Astrocyte of the cerebellum (primary cell): ENCODE data around the gene XCL1.
"Not testable (repeated sequence)": the region's sequence is repeated elsewhere in the genome, so short reads cannot be mapped to it uniquely, and the experiment has no call there.

Experiments used
- DNase-seq: peaks from one replicate; pipeline ENCODE4 v3.0.0-alpha.2; 2011; ENCODE audit warnings: low read depth
- H3K4me3 ChIP-seq: 2 replicates; pipeline ENCODE4 v1.5.1; 2011; ENCODE audit warnings: mild to moderate bottlenecking, low read depth, low read length, moderate library complexity
- in situ Hi-C: cut with HindIII; loops from 2 replicates; pipeline ENCODE4 v1.10.0; 2017; ENCODE audit warnings: low sequenced_read_pairs
- TF ChIP-seq, protein P1 (sequence below): IDR thresholded peaks from 2 replicates; pipeline ENCODE4 v1.5.1; 2012; ENCODE audit warnings: low read length, low read depth, moderate library complexity, mild to moderate bottlenecking; ENCODE audit errors: missing control alignments

XCL1 gene

DNA sequence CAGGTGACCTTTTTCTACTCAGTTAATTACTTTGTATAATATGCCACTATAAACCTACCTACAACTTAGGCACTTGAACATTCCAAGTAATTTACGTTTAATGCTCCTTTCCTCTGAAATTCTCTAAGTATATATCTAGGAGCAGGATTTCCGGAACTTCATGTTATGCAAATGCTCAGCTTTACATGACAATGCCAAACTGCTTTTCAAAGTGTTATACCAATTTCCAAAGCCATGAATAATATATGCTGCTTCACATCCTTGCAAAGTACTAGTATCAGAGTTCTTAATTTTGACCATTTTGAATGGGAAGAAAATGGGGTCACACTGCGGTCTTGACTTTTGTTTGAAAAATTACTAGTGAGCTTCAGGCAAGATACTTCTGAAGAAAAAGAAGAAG lies 5.8 kb upstream of the XCL1 start:
- no peak overlapping the region for H3K4me3 ChIP-seq
- TF ChIP-seq, protein P1, sequence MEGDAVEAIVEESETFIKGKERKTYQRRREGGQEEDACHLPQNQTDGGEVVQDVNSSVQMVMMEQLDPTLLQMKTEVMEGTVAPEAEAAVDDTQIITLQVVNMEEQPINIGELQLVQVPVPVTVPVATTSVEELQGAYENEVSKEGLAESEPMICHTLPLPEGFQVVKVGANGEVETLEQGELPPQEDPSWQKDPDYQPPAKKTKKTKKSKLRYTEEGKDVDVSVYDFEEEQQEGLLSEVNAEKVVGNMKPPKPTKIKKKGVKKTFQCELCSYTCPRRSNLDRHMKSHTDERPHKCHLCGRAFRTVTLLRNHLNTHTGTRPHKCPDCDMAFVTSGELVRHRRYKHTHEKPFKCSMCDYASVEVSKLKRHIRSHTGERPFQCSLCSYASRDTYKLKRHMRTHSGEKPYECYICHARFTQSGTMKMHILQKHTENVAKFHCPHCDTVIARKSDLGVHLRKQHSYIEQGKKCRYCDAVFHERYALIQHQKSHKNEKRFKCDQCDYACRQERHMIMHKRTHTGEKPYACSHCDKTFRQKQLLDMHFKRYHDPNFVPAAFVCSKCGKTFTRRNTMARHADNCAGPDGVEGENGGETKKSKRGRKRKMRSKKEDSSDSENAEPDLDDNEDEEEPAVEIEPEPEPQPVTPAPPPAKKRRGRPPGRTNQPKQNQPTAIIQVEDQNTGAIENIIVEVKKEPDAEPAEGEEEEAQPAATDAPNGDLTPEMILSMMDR = no peak
- no peak for DNase-seq
- in situ Hi-C loops = no loop called here

DNA sequence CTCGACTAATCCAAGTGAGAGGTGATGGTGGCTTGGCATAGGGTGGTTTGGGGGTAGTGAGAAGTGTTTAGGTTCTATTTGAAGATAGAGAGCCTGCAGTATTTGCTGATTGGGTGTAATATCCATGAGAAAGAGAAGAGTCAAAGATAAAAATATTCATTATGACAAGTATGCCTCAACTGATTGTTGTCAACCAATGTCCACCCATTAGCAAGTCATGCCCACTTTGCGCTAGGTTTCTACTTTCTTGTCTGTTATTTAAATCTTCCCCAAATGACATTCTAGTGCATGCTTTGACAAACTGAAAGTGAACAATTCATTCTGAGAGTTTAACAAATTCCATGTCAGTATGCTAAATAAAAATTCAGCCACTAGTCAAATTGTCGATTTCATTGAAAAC lies 3.8 kb upstream of the XCL1 start:
- DNase-seq = no peak
- H3K4me3 ChIP-seq = no peak overlapping the region
- in situ Hi-C loops = no loop called here
- TF ChIP-seq, protein P1 = no peak

DNA sequence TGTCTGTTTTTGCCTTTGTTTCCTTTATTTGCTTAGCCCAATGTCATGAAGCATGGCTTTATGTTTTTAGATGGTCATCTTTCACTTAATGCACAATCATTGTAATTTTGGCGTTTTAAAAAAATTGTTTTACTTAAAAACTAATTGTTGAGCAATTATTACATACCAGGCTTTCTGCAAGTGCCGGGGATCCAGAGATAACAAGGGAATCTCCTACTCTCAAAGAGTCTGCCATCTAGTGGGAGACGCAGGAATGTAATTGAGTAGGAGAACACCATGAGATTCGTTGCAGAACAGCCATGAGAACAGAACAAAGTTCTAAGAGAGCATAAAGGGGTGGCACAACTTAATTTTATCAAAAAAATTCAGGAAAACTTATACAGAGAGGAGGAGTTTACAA lies 2.2 kb upstream of the XCL1 start:
- H3K4me3 ChIP-seq, in situ Hi-C loops, DNase-seq: not testable (repeated sequence)

DNA sequence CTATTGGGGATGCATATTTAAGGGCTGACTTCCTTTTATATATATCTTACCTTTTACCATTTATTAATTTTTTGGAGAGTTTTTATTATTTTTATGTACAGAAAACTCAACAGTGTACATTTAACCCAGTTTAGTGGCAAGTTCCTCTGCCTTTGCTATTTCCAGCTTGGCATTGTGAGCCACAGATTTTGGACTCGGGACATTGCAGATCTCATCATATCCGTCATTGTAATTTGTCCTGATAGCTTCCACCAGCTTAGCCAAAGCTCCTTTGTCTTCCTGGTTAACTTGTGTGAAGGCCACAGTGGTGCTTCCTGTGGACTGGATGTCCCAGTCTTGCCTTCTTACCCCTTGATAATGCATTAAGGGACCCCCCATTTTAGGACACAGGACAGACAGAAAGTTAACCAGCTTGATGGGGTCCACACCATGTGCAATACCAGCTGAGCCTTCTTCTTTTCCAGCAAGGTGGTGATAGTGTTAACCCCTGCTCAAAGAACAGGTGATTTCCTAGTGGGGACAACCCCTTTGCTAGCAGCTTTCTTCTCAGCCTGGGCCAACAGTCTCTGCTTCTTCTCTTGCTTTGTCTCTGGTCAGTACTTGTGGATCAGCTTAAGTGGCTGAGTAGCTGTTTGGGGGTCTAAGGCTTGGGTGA lies 2.3 kb downstream of the XCL1 start:
- DNase-seq, in situ Hi-C loops, H3K4me3 ChIP-seq: not testable (repeated sequence)

DNA sequence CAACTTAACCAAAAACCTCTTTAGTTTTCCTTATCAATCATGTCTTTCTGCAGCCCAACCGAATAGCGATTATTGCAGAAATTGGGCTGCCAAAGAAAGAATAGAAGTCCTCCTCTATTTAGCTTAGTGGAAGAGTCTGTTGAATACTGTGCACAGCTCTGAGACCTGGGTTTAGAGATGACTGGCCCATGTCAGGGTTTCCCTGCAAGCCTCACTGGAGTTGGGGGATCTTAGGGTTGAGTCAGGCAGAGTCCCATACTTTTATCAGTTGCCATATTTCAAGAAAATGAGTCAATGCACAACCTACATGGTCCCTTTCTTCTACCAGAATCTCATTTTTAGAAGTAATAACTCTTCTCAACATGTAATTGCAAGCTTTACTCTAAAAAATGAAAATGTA lies 3.9 kb downstream of the XCL1 start:
- DNase-seq, H3K4me3 ChIP-seq, in situ Hi-C loops: not testable (repeated sequence)

DNA sequence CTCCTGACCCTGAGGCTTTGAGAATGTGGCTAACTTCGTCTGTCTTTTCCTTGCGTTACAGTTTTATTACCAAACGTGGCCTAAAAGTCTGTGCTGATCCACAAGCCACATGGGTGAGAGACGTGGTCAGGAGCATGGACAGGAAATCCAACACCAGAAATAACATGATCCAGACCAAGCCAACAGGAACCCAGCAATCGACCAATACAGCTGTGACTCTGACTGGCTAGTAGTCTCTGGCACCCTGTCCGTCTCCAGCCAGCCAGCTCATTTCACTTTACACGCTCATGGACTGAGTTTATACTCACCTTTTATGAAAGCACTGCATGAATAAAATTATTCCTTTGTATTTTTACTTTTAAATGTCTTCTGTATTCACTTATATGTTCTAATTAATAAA lies 4.6 kb downstream of the XCL1 start:
- H3K4me3 ChIP-seq, in situ Hi-C loops, DNase-seq: not testable (repeated sequence)

DNA sequence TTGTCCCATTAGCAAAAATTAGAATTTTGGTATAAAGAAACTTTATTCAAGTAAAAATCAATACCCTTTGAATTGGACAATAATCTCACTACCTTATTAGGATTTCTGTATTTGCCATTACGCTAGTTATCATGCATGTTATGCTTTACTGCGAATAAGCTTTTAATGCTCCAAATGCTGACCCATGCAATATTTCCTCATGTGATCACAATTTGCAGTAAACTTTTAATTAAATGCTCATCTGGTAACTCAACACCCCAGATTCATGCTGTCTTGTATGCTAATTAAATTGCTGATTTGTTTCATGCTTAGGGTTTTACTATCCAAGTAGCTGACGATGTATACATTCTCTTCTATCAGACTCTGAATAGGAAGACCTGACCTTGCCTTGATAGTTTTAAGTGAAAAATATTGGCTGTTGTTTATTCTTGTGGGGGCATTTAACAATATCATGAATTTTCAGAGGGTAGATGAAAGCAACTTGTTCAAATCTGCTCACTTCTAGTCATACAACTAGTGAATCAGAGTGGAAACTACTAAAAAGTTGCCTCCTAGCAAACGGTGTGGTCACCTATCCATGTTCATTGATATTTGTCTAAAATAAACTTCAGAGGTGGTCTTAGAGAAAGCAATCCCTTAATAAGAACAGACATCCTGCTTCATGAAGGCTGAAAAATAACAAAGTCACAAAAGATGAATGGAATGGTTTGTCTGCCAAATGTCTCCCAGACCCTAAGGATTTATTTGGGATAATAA lies 5.6 kb downstream of the XCL1 start:
- no peak for DNase-seq
- H3K4me3 ChIP-seq = no peak overlapping the region
- in situ Hi-C loops = no loop called here
- TF ChIP-seq, protein P1 = no peak

DNA sequence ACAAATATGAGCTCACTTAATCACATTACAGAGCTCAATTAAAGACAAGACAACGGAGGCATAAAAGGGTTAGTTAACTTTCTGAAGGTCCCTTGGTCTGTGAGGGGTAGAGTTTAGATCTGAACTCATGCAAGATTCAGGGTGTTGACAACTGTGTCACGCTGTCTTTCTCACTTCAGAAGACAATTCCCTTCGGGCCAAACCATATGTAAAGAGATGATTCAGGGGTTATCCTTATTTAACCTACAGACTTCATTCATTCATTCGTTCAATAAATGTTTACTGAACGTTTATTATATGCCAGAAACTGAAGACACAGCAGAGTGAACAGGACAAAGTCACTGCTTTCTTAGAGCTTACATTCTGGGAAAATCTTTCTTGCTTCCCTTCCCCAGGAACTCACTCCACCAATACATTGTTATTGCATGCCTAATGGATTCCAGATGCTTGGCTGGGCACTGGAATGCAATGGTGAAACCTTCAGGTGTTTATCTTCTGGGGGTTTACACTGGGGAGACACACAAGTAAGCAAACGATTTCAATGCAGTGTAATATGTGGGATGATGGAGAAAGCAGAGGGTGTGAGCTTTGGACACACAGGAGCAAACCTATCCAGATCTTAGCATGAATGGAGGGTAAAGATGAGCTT lies 6.4 kb downstream of the XCL1 start:
- H3K4me3 ChIP-seq = no peak overlapping the region
- TF ChIP-seq, protein P1 = no peak
- peak; percentile 79 for DNase-seq
- in situ Hi-C loops = no loop called here
